B cell (primary cell): ENCODE measurements around the gene FSD1.

Experiments used
- CTCF ChIP-seq: fragments of 200-600 bp; IDR thresholded peaks from one replicate; pipeline ENCODE4 v1.8.0; 2022; ENCODE audit warnings: antibody characterized with exemption, mild to moderate bottlenecking
- EZH2 ChIP-seq: IDR thresholded peaks from 2 replicates; pipeline ENCODE4 v1.6.1; 2012; ENCODE audit warnings: borderline replicate concordance, low read depth, mild to moderate bottlenecking, moderate library complexity, low read length; ENCODE audit not compliant: insufficient read depth, poor library complexity, severe bottlenecking

- TF ChIP-seq CTCF (no peak), EZH2 (no peak)
These were observed 61.6 kb downstream of the FSD1 start for GRCh38 chr19:4365791-4366665.
